ENCODE results near the gene CLEC17A. TPM values are rescaled to one million over a fixed set of nuclear protein-coding genes. Genes with fewer than 3 reads are reported as not detected.
"Not testable (repeated sequence)": the region's sequence is repeated elsewhere in the genome, so short reads cannot be mapped to it uniquely, and the experiment has no call there.

CLEC17A gene
- polyA plus RNA-seq, 2 of the 4 experiments (the other 2 are of a cell fraction) = not detected

GRCh38 chr19:14611051-14611450 lies 28.2 kb downstream of the CLEC17A start:
- Histone ChIP-seq H3K4me1 (no peaks in the 10 kb centered on the region), H3K4me2 (no peak overlapping the region), H3K9me3 (no peaks in the 10 kb centered on the region), H3K27ac (no peak overlapping the region), H3K4me3 (no peak overlapping the region)
- FAIRE-seq (no peak), ATAC-seq (no peak), DNase-seq (ENCODE audit: low read depth in 1 of 2, low spot score in 1 of 2) (no peak)
- CTCF ChIA-PET = no interaction called here
- 30% methylated on average over 4 of the region's 4 CpGs for WGBS (ENCODE audit: missing lambda C conversion rate)
- POLR2A ChIA-PET = no interaction called here
- TF ChIP-seq, protein P1, sequence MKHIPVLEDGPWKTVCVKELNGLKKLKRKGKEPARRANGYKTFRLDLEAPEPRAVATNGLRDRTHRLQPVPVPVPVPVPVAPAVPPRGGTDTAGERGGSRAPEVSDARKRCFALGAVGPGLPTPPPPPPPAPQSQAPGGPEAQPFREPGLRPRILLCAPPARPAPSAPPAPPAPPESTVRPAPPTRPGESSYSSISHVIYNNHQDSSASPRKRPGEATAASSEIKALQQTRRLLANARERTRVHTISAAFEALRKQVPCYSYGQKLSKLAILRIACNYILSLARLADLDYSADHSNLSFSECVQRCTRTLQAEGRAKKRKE (CRISPR knock-in tag; IDR thresholded peaks at IDR 0.05; ENCODE audit: low read depth) = no peak
- no peak for TF ChIP-seq USF2 (IDR thresholded peaks at IDR 0.05)
- TF ChIP-seq, protein P2, sequence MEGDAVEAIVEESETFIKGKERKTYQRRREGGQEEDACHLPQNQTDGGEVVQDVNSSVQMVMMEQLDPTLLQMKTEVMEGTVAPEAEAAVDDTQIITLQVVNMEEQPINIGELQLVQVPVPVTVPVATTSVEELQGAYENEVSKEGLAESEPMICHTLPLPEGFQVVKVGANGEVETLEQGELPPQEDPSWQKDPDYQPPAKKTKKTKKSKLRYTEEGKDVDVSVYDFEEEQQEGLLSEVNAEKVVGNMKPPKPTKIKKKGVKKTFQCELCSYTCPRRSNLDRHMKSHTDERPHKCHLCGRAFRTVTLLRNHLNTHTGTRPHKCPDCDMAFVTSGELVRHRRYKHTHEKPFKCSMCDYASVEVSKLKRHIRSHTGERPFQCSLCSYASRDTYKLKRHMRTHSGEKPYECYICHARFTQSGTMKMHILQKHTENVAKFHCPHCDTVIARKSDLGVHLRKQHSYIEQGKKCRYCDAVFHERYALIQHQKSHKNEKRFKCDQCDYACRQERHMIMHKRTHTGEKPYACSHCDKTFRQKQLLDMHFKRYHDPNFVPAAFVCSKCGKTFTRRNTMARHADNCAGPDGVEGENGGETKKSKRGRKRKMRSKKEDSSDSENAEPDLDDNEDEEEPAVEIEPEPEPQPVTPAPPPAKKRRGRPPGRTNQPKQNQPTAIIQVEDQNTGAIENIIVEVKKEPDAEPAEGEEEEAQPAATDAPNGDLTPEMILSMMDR (IDR thresholded peaks at IDR 0.05) = no peak
- no peak for TF ChIP-seq NFE2L2 (conservative IDR thresholded peaks at IDR 0.05; ENCODE audit: low read length)
- TF ChIP-seq RARB (CRISPR knock-in tag; IDR thresholded peaks at IDR 0.05) = no peak
- TF ChIP-seq TP53 (CRISPR knock-in tag; IDR thresholded peaks at IDR 0.05) = no peak
- no peak for TF ChIP-seq BCL3 (IDR thresholded peaks at IDR 0.05)
- TF ChIP-seq HEYL (CRISPR knock-in tag; IDR thresholded peaks at IDR 0.05) = no peak

DNA sequence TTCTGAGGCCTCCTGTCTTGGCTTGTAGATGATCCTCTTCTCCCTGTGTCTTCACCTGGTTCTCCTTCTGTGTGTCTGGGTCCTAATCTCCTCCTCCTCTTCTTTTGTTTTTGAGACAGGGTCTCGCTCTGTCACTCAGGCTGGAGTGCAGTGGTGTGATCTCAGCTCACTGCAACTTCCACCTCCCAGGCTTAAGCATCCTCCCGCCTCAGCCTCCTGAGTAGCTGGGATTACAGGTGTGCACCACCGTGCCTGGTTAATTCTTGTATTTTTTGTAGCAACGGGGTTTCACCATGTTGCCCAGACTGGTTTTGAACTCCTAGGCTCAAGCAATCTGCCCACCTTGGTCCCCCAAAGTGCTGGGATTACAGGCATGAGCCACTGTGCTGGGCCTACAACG lies 29.4 kb downstream of the CLEC17A start:
- FAIRE-seq; CTCF ChIA-PET; H3K9me3 ChIP-seq; H3K4me1 ChIP-seq; DNase-seq (ENCODE audit: low read depth in 1 of 2, low spot score in 1 of 2); ATAC-seq; H3K4me3 ChIP-seq; POLR2A ChIA-PET; H3K27ac ChIP-seq; H3K4me2 ChIP-seq: not testable (repeated sequence)
- WGBS (ENCODE audit: missing lambda C conversion rate) = 26% methylated on average over 5 of the region's 5 CpGs

DNA sequence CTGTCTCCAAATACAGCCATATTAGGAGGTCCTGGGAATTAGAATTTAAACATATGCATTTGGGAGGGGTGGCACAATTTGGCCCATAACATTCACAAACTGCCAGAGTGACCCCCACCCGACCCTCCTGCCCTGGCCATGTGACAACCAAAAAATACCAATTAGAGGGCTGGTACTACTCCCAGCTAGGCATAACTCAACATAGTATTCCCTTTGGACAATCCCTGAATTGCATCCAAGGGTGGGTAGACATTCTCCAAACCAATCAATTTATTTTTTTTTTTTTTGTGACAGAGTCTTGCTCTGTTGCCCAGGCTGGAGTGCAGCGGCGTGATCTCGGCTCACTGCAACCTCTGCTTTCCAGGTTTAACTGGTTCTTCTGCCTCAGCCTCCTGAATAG lies 29.8 kb downstream of the CLEC17A start:
- WGBS (ENCODE audit: missing lambda C conversion rate) = 59% methylated on average over 4 of the region's 4 CpGs

DNA sequence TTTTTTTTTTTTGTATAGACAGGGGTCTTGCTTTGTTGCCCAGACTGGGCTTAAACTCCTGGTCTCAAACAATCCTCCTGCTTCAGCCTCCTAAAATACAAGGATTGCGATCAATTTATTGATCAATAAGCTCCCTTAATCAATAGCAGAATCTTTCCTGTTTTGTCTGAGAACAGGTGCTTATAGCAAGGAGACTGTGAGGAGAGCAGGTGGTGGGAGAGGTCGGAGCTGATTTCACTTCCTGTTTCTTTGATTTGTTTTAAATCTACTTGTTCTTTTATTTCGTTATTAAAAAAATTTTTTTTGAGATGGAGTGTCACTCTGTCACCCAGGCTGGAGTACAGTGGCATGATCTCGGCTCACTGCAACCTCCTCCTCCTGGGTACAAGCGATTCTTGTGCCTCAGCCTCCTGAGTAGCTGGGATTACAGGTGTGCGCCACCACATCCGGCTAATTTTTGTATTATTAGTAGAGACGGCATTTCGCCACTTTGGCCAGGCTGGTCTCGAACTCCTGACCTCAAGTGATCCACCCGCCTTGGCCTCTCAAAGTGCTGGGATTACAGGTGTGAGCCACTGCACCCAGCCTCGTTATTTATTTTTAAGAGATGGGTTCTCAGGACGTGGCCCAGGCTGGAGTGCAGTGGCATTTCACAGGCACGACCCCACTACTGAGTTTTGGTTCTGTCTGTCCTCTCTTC lies 30.7 kb downstream of the CLEC17A start:
- POLR2A ChIA-PET; H3K4me2 ChIP-seq; FAIRE-seq; H3K4me1 ChIP-seq; H3K4me3 ChIP-seq; H3K9me3 ChIP-seq; ATAC-seq; DNase-seq (ENCODE audit: low read depth in 1 of 2, low spot score in 1 of 2); H3K27ac ChIP-seq: not testable (repeated sequence)
- WGBS (ENCODE audit: missing lambda C conversion rate) = 43% methylated on average over 11 of the region's 14 CpGs
- CTCF ChIA-PET = interaction anchor here (0.5 to 0.6 kb wide), 2 partner anchors 363 to 1125 kb away, joined by 3 read pairs; no protein-coding TSS in a partner anchor

More for the DNA sequence above, 29.8 kb downstream of the CLEC17A start:
- H3K4me2 ChIP-seq = no peak overlapping the region
- H3K4me1 ChIP-seq = no peaks in the 10 kb centered on the region
- H3K4me3 ChIP-seq = no peak overlapping the region
- DNase-seq (ENCODE audit: low read depth in 1 of 2, low spot score in 1 of 2) (no peak), FAIRE-seq (no peak), ATAC-seq (no peak)
- TF ChIP-seq POLR2A (IDR thresholded peaks at IDR 0.05; ENCODE audit: low read length) (no peak), ZC3H11A (IDR thresholded peaks at IDR 0.05) (no peak), RAD21 (conservative IDR thresholded peaks at IDR 0.05 in 1 of 2, IDR thresholded peaks at IDR 0.05 in 1 of 2) (no peak), CHD4 (IDR thresholded peaks at IDR 0.05; ENCODE audit: borderline replicate concordance) (no peak), RARB (CRISPR knock-in tag; IDR thresholded peaks at IDR 0.05) (no peak), KDM5A (IDR thresholded peaks at IDR 0.05) (no peak), RNF2 (IDR thresholded peaks at IDR 0.05; ENCODE audit: borderline replicate concordance, low read depth) (no peak)
- TF ChIP-seq, protein P2 (IDR thresholded peaks at IDR 0.05) = no peak
- H3K9me3 ChIP-seq = no peaks in the 10 kb centered on the region
- POLR2A ChIA-PET = no interaction called here
- H3K27ac ChIP-seq = no peak overlapping the region
- CTCF ChIA-PET = no interaction called here
